K562 (cell line): ENCODE data around the gene PMF1. TPM values are rescaled to one million over a fixed set of nuclear protein-coding genes. Genes with fewer than 3 reads are reported as not detected.
A peak's percentile ranks its signal among the peaks of the same experiment; 100 is the strongest.

Source experiments
- ARID4B ChIP-seq: sonication (generic); formaldehyde crosslinking; IDR thresholded peaks from 2 replicates; pipeline ENCODE4 v1.8.0; 2022; ENCODE audit warnings: mild to moderate bottlenecking, missing genetic modification reagents
- CHCHD3 ChIP-seq: fragments of 250-450 bp; sonication (Bioruptor Pico); IDR thresholded peaks from 2 replicates; pipeline ENCODE4 v2.1.2; 2022; ENCODE audit warnings: mild to moderate bottlenecking
- CREB1 ChIP-seq, 2 experiments: sonication (generic) in 1 of 2; formaldehyde crosslinking in 1 of 2; IDR thresholded peaks; 2 replicates each; pipeline versions ENCODE4 v1.6.1 to v1.8.0; 2012 to 2022; ENCODE audit warnings: inconsistent platforms in 1 of 2, mild to moderate bottlenecking in 1 of 2, missing genetic modification reagents in 1 of 2, moderate library complexity in 1 of 2
- DDX20 ChIP-seq: fragments of 450-650 bp; IDR thresholded peaks from 2 replicates; pipeline ENCODE4 v1.6.1; 2016; ENCODE audit warnings: missing genetic modification characterization, low read depth, mild to moderate bottlenecking, missing compliant biosample characterization, moderate library complexity
- ETS2 ChIP-seq: IDR thresholded peaks from 2 replicates; pipeline ENCODE4 v1.6.1; 2016; ENCODE audit warnings: borderline replicate concordance, missing genetic modification characterization, mild to moderate bottlenecking, moderate library complexity, missing compliant biosample characterization; ENCODE audit not compliant: poor library complexity, severe bottlenecking
- HCFC1 ChIP-seq: IDR thresholded peaks from 2 replicates; pipeline ENCODE4 v1.6.1; 2012; ENCODE audit warnings: low read depth, low read length, improper control_type of control experiment
- HDAC3 ChIP-seq: fragments of 450-650 bp; IDR thresholded peaks from 2 replicates; pipeline ENCODE4 v1.6.1; 2018; ENCODE audit warnings: borderline replicate concordance, mild to moderate bottlenecking, moderate library complexity; ENCODE audit not compliant: partially characterized antibody
- HIVEP1 ChIP-seq: fragments of 250-450 bp; sonication (Bioruptor Pico); IDR thresholded peaks from 2 replicates; pipeline ENCODE4 v1.4.0; 2020; ENCODE audit warnings: mild to moderate bottlenecking
- HOXB6 ChIP-seq: fragments of 250-450 bp; sonication (Bioruptor Pico); IDR thresholded peaks from 2 replicates; pipeline ENCODE4 v1.5.1; 2022; ENCODE audit warnings: mild to moderate bottlenecking, borderline replicate concordance
- KDM1A ChIP-seq, 2 experiments: fragments of 450-650 bp; IDR thresholded peaks; 2 replicates each; pipeline ENCODE4 v1.6.1; 2016; ENCODE audit warnings: mild to moderate bottlenecking in 2 of 2
- MAFG ChIP-seq: fragments of 450-650 bp; conservative IDR thresholded peaks from 2 replicates; pipeline ENCODE4 v1.6.1; 2016; ENCODE audit warnings: missing genetic modification characterization, missing compliant biosample characterization
- NCOA1 ChIP-seq: fragments of 450-650 bp; IDR thresholded peaks from 2 replicates; pipeline ENCODE4 v1.6.1; 2016; ENCODE audit warnings: low read depth
- NFXL1 ChIP-seq: fragments of 450-650 bp; formaldehyde crosslinking; IDR thresholded peaks from 2 replicates; pipeline ENCODE4 v1.4.0; 2021; ENCODE audit warnings: mild to moderate bottlenecking
- PHTF2 ChIP-seq: fragments of 250-450 bp; sonication (Bioruptor Pico); IDR thresholded peaks from 2 replicates; pipeline ENCODE4 v1.5.0; 2021; ENCODE audit warnings: mild to moderate bottlenecking
- SIN3B ChIP-seq: fragments of 450-650 bp; IDR thresholded peaks from 2 replicates; pipeline ENCODE4 v1.6.1; 2017; ENCODE audit warnings: low read depth, mild to moderate bottlenecking, moderate library complexity
- SMARCB1 ChIP-seq: IDR thresholded peaks from 2 replicates; pipeline ENCODE4 v1.6.1; 2011; ENCODE audit warnings: improper control_type of control experiment, low read depth; ENCODE audit not compliant: insufficient read length
- SRSF3 ChIP-seq: fragments of 200-400 bp; formaldehyde crosslinking; IDR thresholded peaks from 2 replicates; pipeline ENCODE4 v1.6.1; 2016; ENCODE audit warnings: mild to moderate bottlenecking, low read length, moderate library complexity; ENCODE audit not compliant: insufficient read depth
- ZNF212 ChIP-seq: fragments of 450-650 bp; formaldehyde crosslinking; IDR thresholded peaks from 2 replicates; pipeline ENCODE4 v1.4.0; 2020; ENCODE audit warnings: mild to moderate bottlenecking
- polyA plus RNA-seq, 8 experiments: library from polyadenylated mRNA; depleted of rRNA in 4 of 8; stranded (reverse) in 5 of 8; unstranded in 3 of 8; fragments of >200 nt; fragmentation: Nextera tagmentation in 2 of 8; fragmentation: Illumina TruSeq in 1 of 8; extraction: Ambion mirVana in 2 of 8; extraction: Trizol in 1 of 8; gene quantifications; 2 replicates each; pipeline versions ENCODE4 v1.2.1 to v1.2.3, GENCODE V29; 2011 to 2014; ENCODE audit warnings: inconsistent platforms in 1 of 8, missing spikeins in 1 of 8
- total RNA-seq, 7 experiments: library from RNA; depleted of rRNA in 6 of 7; stranded (reverse); fragments of >200 nt in 6 of 7; fragmentation: Illumina TruSeq in 2 of 7; extraction: Trizol in 2 of 7; gene quantifications; 2 replicates each; pipeline versions ENCODE4 v1.2.1 to v1.2.3, GENCODE V29; 2011 to 2021; ENCODE audit warnings: low replicate concordance in 1 of 7
- TF ChIP-seq, protein P1 (sequence below), 2 experiments: fragments of 250-450 bp in 1 of 2; fragments of 450-650 bp in 1 of 2; sonication (Bioruptor Pico) in 1 of 2; IDR thresholded peaks; 2 replicates each; pipeline versions ENCODE4 v1.6.1 to v1.8.0; 2016 to 2021; ENCODE audit warnings: mild to moderate bottlenecking in 2 of 2, moderate library complexity in 2 of 2, missing compliant biosample characterization in 1 of 2, missing genetic modification characterization in 1 of 2
- TF ChIP-seq, protein P2 (sequence below): fragments of 450-650 bp; IDR thresholded peaks from 2 replicates; pipeline ENCODE4 v1.6.1; 2016; ENCODE audit warnings: low read depth, mild to moderate bottlenecking, moderate library complexity
- TF ChIP-seq, protein P3 (sequence below), 2 experiments: IDR thresholded peaks; 2 replicates each; pipeline ENCODE4 v1.6.1; 2011; ENCODE audit warnings: borderline replicate concordance in 1 of 2, control low read depth in 1 of 2, low read depth in 1 of 2, low read length in 1 of 2, mild to moderate bottlenecking in 1 of 2, mixed read lengths in 1 of 2, moderate library complexity in 1 of 2; ENCODE audit not compliant: insufficient read depth in 1 of 2, insufficient read length in 1 of 2, poor library complexity in 1 of 2, severe bottlenecking in 1 of 2; ENCODE audit errors: extremely low read depth in 1 of 2

The PMF1 gene
- total and polyA plus RNA-seq, 9 of the 15 experiments (the other 6 are each of a cell fraction or from before 2014, with no cell fraction given), result 9.4 to 92.9 (median 71.0) TPM

DNA sequence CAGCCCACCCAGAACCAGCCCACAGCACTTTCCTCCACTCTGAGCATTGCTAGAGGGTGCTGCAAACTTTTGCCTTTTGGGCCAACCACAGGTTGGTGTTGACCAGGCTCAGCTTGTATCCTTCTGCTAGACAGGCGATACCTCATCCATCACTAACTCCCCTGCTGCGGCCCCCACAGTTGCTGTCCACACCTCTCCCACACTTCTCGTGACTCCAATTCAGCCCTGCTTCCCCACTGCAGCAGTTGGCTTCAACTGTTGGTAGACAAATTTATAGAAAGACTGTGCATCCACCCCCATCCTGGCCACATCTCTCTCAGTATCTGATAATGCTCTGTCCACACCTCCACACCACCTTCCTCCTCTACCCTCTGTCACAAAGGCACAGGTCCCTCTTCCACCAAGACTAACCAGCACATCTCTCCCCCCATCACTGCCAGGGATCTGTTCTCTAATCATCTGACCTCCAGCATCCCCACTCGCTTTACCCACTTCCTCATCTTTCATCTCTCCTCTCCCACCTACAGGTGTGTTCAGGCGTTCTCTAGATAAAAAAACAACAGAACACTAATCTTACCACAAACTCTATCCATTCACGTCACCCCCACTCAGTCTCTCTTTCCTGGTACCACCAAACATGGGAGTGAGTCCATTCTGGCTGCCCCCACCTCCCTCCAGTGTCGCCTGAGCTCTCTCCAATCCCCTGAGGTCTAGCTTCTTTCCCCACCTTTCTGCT lies 34.7 kb upstream of the PMF1 start (continued):
- no peak for TF ChIP-seq DDX20 (tag)
- TF ChIP-seq, protein P1, sequence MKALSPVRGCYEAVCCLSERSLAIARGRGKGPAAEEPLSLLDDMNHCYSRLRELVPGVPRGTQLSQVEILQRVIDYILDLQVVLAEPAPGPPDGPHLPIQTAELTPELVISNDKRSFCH (CRISPR knock-in tag; IDR thresholded peaks at IDR 0.05), result no peak
- TF ChIP-seq, protein P1 (tag; IDR thresholded peaks at IDR 0.05), result no peak
- TF ChIP-seq, protein P2, sequence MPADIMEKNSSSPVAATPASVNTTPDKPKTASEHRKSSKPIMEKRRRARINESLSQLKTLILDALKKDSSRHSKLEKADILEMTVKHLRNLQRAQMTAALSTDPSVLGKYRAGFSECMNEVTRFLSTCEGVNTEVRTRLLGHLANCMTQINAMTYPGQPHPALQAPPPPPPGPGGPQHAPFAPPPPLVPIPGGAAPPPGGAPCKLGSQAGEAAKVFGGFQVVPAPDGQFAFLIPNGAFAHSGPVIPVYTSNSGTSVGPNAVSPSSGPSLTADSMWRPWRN, result no peak
- TF ChIP-seq HIVEP1 (CRISPR knock-in tag), result no peak
- no peak for TF ChIP-seq SIN3B
- TF ChIP-seq SRSF3, result no peak
- no peak for TF ChIP-seq PHTF2 (CRISPR knock-in tag)
- TF ChIP-seq KDM1A (IDR thresholded peaks at IDR 0.05), result peak; percentile 25 to 27; a peak in 2 of 4 replicates
- TF ChIP-seq CREB1 (IDR thresholded peaks at IDR 0.05), result no peak; the same call in 1 of the 2 replicates
- no peak for TF ChIP-seq CREB1 (CRISPR knock-in tag; IDR thresholded peaks at IDR 0.05)
- TF ChIP-seq, protein P3, sequence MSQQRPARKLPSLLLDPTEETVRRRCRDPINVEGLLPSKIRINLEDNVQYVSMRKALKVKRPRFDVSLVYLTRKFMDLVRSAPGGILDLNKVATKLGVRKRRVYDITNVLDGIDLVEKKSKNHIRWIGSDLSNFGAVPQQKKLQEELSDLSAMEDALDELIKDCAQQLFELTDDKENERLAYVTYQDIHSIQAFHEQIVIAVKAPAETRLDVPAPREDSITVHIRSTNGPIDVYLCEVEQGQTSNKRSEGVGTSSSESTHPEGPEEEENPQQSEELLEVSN (IDR thresholded peaks at IDR 0.05; ENCODE audit: borderline replicate concordance in 1 of 2, extremely low read depth in 1 of 2, insufficient read depth in 1 of 2, insufficient read length in 1 of 2, low read depth in 1 of 2, low read length in 1 of 2, poor library complexity in 1 of 2, severe bottlenecking in 1 of 2), result no peak
- TF ChIP-seq ARID4B, result no peak
- TF ChIP-seq NCOA1, result no peak
- no peak for TF ChIP-seq MAFG (tag)
- TF ChIP-seq ETS2 (tag), result no peak
- TF ChIP-seq NFXL1 (CRISPR knock-in tag), result no peak
- TF ChIP-seq HOXB6 (CRISPR knock-in tag), result no peak
- TF ChIP-seq SMARCB1, result no peak
- TF ChIP-seq ZNF212 (CRISPR knock-in tag), result no peak
- no peak for TF ChIP-seq HDAC3
- no peak for TF ChIP-seq CHCHD3
- no peak for TF ChIP-seq HCFC1
